H9 (cell line): ENCODE data around the gene BRD3OS. TPM values are rescaled to one million over a fixed set of nuclear protein-coding genes. Genes with fewer than 3 reads are reported as not detected.

Experiments used
- DNase-seq: peaks from one replicate; pipeline ENCODE4 v3.0.0-alpha.2; 2017
- H2AFZ ChIP-seq: one replicate; pipeline ENCODE4 v1.6.1; 2013; ENCODE audit warnings: mild to moderate bottlenecking, low read length, control low read depth, moderate library complexity
- H2AK5ac ChIP-seq: 2 replicates; pipeline ENCODE4 v1.6.1; 2013; ENCODE audit warnings: low read length, control low read depth, mixed read lengths; ENCODE audit not compliant: insufficient read length
- H2BK120ac ChIP-seq: one replicate; pipeline ENCODE4 v1.6.1; 2013; ENCODE audit warnings: low read depth, mild to moderate bottlenecking, low read length, control low read depth, inconsistent platforms; ENCODE audit not compliant: poor library complexity, severe bottlenecking
- H2BK12ac ChIP-seq: 2 replicates; pipeline ENCODE4 v1.6.1; 2013; ENCODE audit warnings: low read length, control low read depth, mixed read lengths, low read depth; ENCODE audit not compliant: insufficient read length
- H2BK15ac ChIP-seq: 2 replicates; pipeline ENCODE4 v1.6.1; 2013; ENCODE audit warnings: low read depth, low read length, control low read depth
- H2BK20ac ChIP-seq: one replicate; pipeline ENCODE4 v1.6.1; 2013; ENCODE audit warnings: low read depth, mild to moderate bottlenecking, low read length, control low read depth, inconsistent platforms; ENCODE audit not compliant: poor library complexity, severe bottlenecking
- H2BK5ac ChIP-seq: 2 replicates; pipeline ENCODE4 v1.6.1; 2013; ENCODE audit warnings: low read length, control low read depth, mixed read lengths; ENCODE audit not compliant: insufficient read length
- H3K14ac ChIP-seq: 2 replicates; pipeline ENCODE4 v1.6.1; 2013; ENCODE audit warnings: low read length, control low read depth; ENCODE audit not compliant: insufficient read depth
- H3K18ac ChIP-seq: 2 replicates; pipeline ENCODE4 v1.6.1; 2013; ENCODE audit warnings: low read depth, mild to moderate bottlenecking, mixed read lengths, low read length, control low read depth; ENCODE audit not compliant: insufficient read length
- H3K23ac ChIP-seq: 2 replicates; pipeline ENCODE4 v1.6.1; 2013; ENCODE audit warnings: low read length, control low read depth, mixed read lengths, low read depth; ENCODE audit not compliant: insufficient read length
- H3K23me2 ChIP-seq: 2 replicates; pipeline ENCODE4 v1.6.1; 2013; ENCODE audit warnings: low read depth, mild to moderate bottlenecking, mixed read lengths, low read length, control low read depth; ENCODE audit not compliant: insufficient read length, poor library complexity, severe bottlenecking
- H3K27ac ChIP-seq: 2 replicates; pipeline ENCODE4 v1.5.1; 2013; ENCODE audit warnings: low read length, control low read depth, mixed read lengths, low read depth; ENCODE audit not compliant: insufficient read length
- H3K27me3 ChIP-seq: 2 replicates; pipeline ENCODE4 v1.6.1; 2013; ENCODE audit warnings: low read length, control low read depth, inconsistent platforms; ENCODE audit not compliant: insufficient read depth
- H3K4ac ChIP-seq: 2 replicates; pipeline ENCODE4 v1.6.1; 2013; ENCODE audit warnings: low read depth, mild to moderate bottlenecking, control low read depth, inconsistent platforms, low read length, moderate library complexity
- H3K4me1 ChIP-seq: 2 replicates; pipeline ENCODE4 v1.6.1; 2013; ENCODE audit warnings: low read length, control low read depth, inconsistent platforms; ENCODE audit not compliant: insufficient read depth
- H3K4me2 ChIP-seq: 2 replicates; pipeline ENCODE4 v1.6.1; 2013; ENCODE audit warnings: low read length, control low read depth, mixed read lengths; ENCODE audit not compliant: insufficient read length, insufficient read depth
- H3K56ac ChIP-seq: 2 replicates; pipeline ENCODE4 v1.6.1; 2013; ENCODE audit warnings: low read depth, mild to moderate bottlenecking, mixed read lengths, low read length, control low read depth; ENCODE audit not compliant: insufficient read length
- H3K79me1 ChIP-seq: 2 replicates; pipeline ENCODE4 v1.6.1; 2013; ENCODE audit warnings: low read depth, mild to moderate bottlenecking, moderate library complexity, low read length, control low read depth, inconsistent platforms; ENCODE audit not compliant: insufficient read depth, poor library complexity, severe bottlenecking
- H3K79me2 ChIP-seq: 2 replicates; pipeline ENCODE4 v1.6.1; 2013; ENCODE audit warnings: low read length, control low read depth, inconsistent platforms; ENCODE audit not compliant: insufficient read depth
- H3K9ac ChIP-seq: 2 replicates; pipeline ENCODE4 v1.6.1; 2013; ENCODE audit warnings: low read length, control low read depth, mixed read lengths; ENCODE audit not compliant: insufficient read length; ENCODE audit errors: extremely low read depth
- H3K9me3 ChIP-seq: one replicate; pipeline ENCODE4 v1.6.1; 2013; ENCODE audit warnings: low read depth, low read length, inconsistent platforms; ENCODE audit not compliant: control insufficient read depth
- H3T11ph ChIP-seq: one replicate; pipeline ENCODE4 v1.6.1; 2013; ENCODE audit warnings: mild to moderate bottlenecking, low read length, control low read depth, inconsistent platforms
- H4K20me1 ChIP-seq: one replicate; pipeline ENCODE4 v1.6.1; 2013; ENCODE audit not compliant: control insufficient read depth, insufficient read length, insufficient read depth
- H4K5ac ChIP-seq: 2 replicates; pipeline ENCODE4 v1.6.1; 2013; ENCODE audit warnings: low read depth, mild to moderate bottlenecking, mixed read lengths, low read length, control low read depth; ENCODE audit not compliant: insufficient read length
- H4K8ac ChIP-seq: replicated peaks from 2 replicates; pipeline ENCODE4 v1.6.1; 2013; ENCODE audit warnings: low read length, control low read depth, mixed read lengths, low read depth; ENCODE audit not compliant: insufficient read length
- H4K91ac ChIP-seq: 2 replicates; pipeline ENCODE4 v1.6.1; 2013; ENCODE audit warnings: low read depth, mild to moderate bottlenecking, moderate library complexity, mixed read lengths, low read length, control low read depth; ENCODE audit not compliant: insufficient read length
- H3K27ac Mint-ChIP-seq, 3 experiments: 2 replicates in 2 of 3; 3 replicates in 1 of 3; pipeline ENCODE4 v1.8.0; 2020 to 2021; ENCODE audit warnings: mixed read lengths in 3 of 3, mild to moderate bottlenecking in 1 of 3, moderate library complexity in 1 of 3
- H3K27me3 Mint-ChIP-seq: 2 replicates; pipeline ENCODE4 v1.8.0; 2021; ENCODE audit warnings: low read depth, mild to moderate bottlenecking, moderate library complexity, mixed read lengths
- H3K36me3 Mint-ChIP-seq, 3 experiments: 2 replicates in 2 of 3; 3 replicates in 1 of 3; pipeline ENCODE4 v1.8.0; 2020 to 2021; ENCODE audit warnings: low read depth in 3 of 3, mixed read lengths in 3 of 3; ENCODE audit not compliant: insufficient read depth in 1 of 3
- H3K4me1 Mint-ChIP-seq, 2 experiments: 2 replicates each; pipeline ENCODE4 v1.8.0; 2020; ENCODE audit warnings: mixed read lengths in 2 of 2
- H3K4me3 Mint-ChIP-seq, 2 experiments: 2 replicates in 1 of 2; 3 replicates in 1 of 2; pipeline ENCODE4 v1.8.0; 2020 to 2021; ENCODE audit warnings: mild to moderate bottlenecking in 2 of 2, mixed read lengths in 2 of 2, moderate library complexity in 1 of 2
- H3K9me3 Mint-ChIP-seq, 2 experiments: 2 replicates in 1 of 2; 3 replicates in 1 of 2; pipeline ENCODE4 v1.8.0; 2020; ENCODE audit warnings: mild to moderate bottlenecking in 2 of 2, mixed read lengths in 2 of 2, moderate library complexity in 1 of 2
- WGBS: extraction: QIAGEN DNeasy Blood & Tissue Kit; methylation state at CpG from one replicate; pipeline ENCODE4 v1.1.7; 2013; ENCODE audit warnings: missing lambda C conversion rate, low lambda C conversion rate, mixed read lengths; ENCODE audit not compliant: insufficient read length; ENCODE audit errors: extremely low coverage; 5-methylcytosine and 5-hydroxymethylcytosine counted together
- total RNA-seq: library from RNA; stranded (reverse); gene quantifications from 2 replicates; pipeline ENCODE4 v1.2.1, GENCODE V29; 2021
- TF ChIP-seq, protein P1 (sequence below): fragments of 200-600 bp; sonication (generic); conservative IDR thresholded peaks from 3 replicates; pipeline ENCODE4 v1.8.0; 2021; ENCODE audit warnings: antibody characterized with exemption, mild to moderate bottlenecking

BRD3OS gene
- total RNA-seq, 1 experiment from 2014 or later: 16.4 TPM

DNA sequence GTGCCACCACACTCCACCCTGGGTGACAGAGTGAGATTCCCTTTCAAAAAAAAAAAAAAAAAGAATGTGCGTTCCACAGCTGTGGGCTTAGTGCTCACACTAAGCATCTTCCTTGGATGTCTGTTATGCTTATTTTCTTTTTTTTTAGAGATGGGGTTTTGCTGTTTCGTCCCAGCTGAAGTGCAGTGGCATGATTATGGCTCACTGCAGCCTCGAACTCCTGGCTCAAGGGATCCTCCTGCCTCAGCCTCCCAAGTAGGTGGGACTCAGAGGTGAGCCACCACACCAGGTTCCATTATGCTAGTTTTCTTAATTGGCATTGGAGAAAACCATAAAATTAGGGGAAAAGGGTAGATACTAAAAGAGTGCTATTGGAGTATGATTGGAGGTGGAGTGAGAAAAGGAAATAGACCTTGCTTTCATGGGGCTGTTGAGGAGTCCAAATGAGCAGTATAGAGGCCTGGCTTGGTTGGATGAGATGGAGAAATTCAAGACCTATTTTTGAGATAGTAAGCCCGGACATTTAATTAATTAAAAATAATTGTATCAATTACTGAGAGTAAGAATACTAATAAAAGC is 978 bp upstream of the BRD3OS start:
- Histone ChIP-seq H3T11ph (no peak overlapping the region), H3K79me1 (no peaks in the 10 kb centered on the region), H3K23me2 (peaks cover 5% of the 10 kb centered on the region), H3K14ac (no peak overlapping the region), H3K18ac (no peak overlapping the region), H2BK5ac (no peak overlapping the region), H3K4me2 (peak overlapping the region; percentile 35), H4K5ac (no peak overlapping the region), H2BK20ac (no peak overlapping the region), H3K9ac (no peak overlapping the region), H2BK15ac (no peak overlapping the region), H3K4ac (no peak overlapping the region), H2BK12ac (no peak overlapping the region), H3K4me1 (no peaks in the 10 kb centered on the region), H3K27me3 (no peaks in the 10 kb centered on the region), H3K23ac (no peak overlapping the region), H2AFZ (no peak overlapping the region), H2AK5ac (no peak overlapping the region), H2BK120ac (no peak overlapping the region), H4K20me1 (no peaks in the 10 kb centered on the region), H3K9me3 (no peaks in the 10 kb centered on the region), H4K91ac (no peak overlapping the region), H3K27ac (no peak overlapping the region), H4K8ac (no peak overlapping the region), H3K79me2 (no peaks in the 10 kb centered on the region), H3K56ac (no peak overlapping the region)
- H3K9me3 Mint-ChIP-seq: peaks cover 3 to 5% of the 10 kb centered on the region in 2 experiments; a peak in 3 of 5 replicates
- peak overlapping the region in 1 of 3 experiments; percentile 8; a peak in 1 of 7 replicates for H3K27ac Mint-ChIP-seq
- DNase-seq: no peak
- TF ChIP-seq, protein P1, sequence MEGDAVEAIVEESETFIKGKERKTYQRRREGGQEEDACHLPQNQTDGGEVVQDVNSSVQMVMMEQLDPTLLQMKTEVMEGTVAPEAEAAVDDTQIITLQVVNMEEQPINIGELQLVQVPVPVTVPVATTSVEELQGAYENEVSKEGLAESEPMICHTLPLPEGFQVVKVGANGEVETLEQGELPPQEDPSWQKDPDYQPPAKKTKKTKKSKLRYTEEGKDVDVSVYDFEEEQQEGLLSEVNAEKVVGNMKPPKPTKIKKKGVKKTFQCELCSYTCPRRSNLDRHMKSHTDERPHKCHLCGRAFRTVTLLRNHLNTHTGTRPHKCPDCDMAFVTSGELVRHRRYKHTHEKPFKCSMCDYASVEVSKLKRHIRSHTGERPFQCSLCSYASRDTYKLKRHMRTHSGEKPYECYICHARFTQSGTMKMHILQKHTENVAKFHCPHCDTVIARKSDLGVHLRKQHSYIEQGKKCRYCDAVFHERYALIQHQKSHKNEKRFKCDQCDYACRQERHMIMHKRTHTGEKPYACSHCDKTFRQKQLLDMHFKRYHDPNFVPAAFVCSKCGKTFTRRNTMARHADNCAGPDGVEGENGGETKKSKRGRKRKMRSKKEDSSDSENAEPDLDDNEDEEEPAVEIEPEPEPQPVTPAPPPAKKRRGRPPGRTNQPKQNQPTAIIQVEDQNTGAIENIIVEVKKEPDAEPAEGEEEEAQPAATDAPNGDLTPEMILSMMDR: no peak
- WGBS: no CpG with 5 or more reads among the region's 4 CpGs
- peaks cover 0 to 9% (median 9%) of the 10 kb centered on the region in 3 experiments; a peak in 4 of 7 replicates for H3K36me3 Mint-ChIP-seq
- peak overlapping the region; percentile 39 to 57; a peak in 3 of 5 replicates for H3K4me3 Mint-ChIP-seq
- peaks cover 2% of the 10 kb centered on the region for H3K27me3 Mint-ChIP-seq
- H3K4me1 Mint-ChIP-seq: peaks cover 11 to 17% of the 10 kb centered on the region in 2 experiments
